VCaP (cell line): ENCODE data around the gene NACC2.

Experiments
- H3K27ac ChIP-seq: fragments of 450-650 bp; 2 replicates; pipeline ENCODE4 v1.5.1; 2017
- CTCF ChIP-seq: fragments of 450-650 bp; conservative IDR thresholded peaks from 2 replicates; pipeline ENCODE4 v1.5.1; 2017; ENCODE audit warnings: mild to moderate bottlenecking, moderate library complexity

NACC2 gene

GRCh38 chr9:135963938-135964337 is 131.2 kb downstream of the NACC2 start:
- TF ChIP-seq CTCF, result no peak
- H3K27ac ChIP-seq, result peak overlapping the region; percentile 92; the same call in 1 of the 2 replicates

GRCh38 chr9:135963338-135963737 is 131.8 kb downstream of the NACC2 start:
- no peak for TF ChIP-seq CTCF
- peak overlapping the region; percentile 92; the same call in 1 of the 2 replicates for H3K27ac ChIP-seq

GRCh38 chr9:135962696-135963307 is 132.3 kb downstream of the NACC2 start:
- no peak for TF ChIP-seq CTCF
- H3K27ac ChIP-seq, result peak overlapping the region; percentile 92

GRCh38 chr9:135961811-135962695 is 133.0 kb downstream of the NACC2 start:
- peak overlapping the region; percentile 92 for H3K27ac ChIP-seq
- no peak for TF ChIP-seq CTCF

GRCh38 chr9:135961277-135961715 is 133.8 kb downstream of the NACC2 start, which contains the start of gene UBAC1:
UBAC1 (minus strand) TSS chr9:135961373; CDS start chr9:135961162, 211 bp downstream.
- peak; percentile 65 for TF ChIP-seq CTCF
- H3K27ac ChIP-seq, result peak within 1 kb of the TSS; percentile 92

GRCh38 chr9:135960411-135961276 is 134.4 kb downstream of the NACC2 start:
- TF ChIP-seq CTCF, result no peak
- H3K27ac ChIP-seq, result peak overlapping the region; percentile 92
